CMK (cell line): ENCODE measurements around the gene MYO15B.
"Not testable (repeated sequence)": the region's sequence is repeated elsewhere in the genome, so short reads cannot be mapped to it uniquely, and the experiment has no call there.

Experiments used
- DNase-seq: peaks from one replicate; pipeline ENCODE4 v3.0.0-alpha.2; 2010; ENCODE audit warnings: low read depth

Gene MYO15B

GRCh38 chr17:75624714-75625345, 37.2 kb downstream of the MYO15B start:
- no peak for DNase-seq

- DNase-seq, result no peak
Observed at GRCh38 chr17:75625813-75626486, 38.4 kb downstream of the MYO15B start.

GRCh38 chr17:75626496-75627038, 39.0 kb downstream of the MYO15B start:
- no peak for DNase-seq

GRCh38 chr17:75627094-75627493, 39.5 kb downstream of the MYO15B start:
- no peak for DNase-seq

GRCh38 chr17:75628425-75628824, 40.8 kb downstream of the MYO15B start:
- no peak for DNase-seq

- no peak for DNase-seq
Observed at GRCh38 chr17:75629157-75629556, 41.6 kb downstream of the MYO15B start.

- no peak for DNase-seq
Observed at GRCh38 chr17:75630071-75630917, 42.7 kb downstream of the MYO15B start.

GRCh38 chr17:75631353-75631752, 43.8 kb downstream of the MYO15B start:
- DNase-seq, result no peak

- no peak for DNase-seq
Observed at GRCh38 chr17:75632428-75632827, 44.8 kb downstream of the MYO15B start.

GRCh38 chr17:75632863-75633485, 45.4 kb downstream of the MYO15B start, which contains the start of gene SMIM5:
SMIM5 (plus strand) TSS chr17:75633434; CDS start chr17:75640202, 6,768 bp downstream.
- DNase-seq, result no peak

GRCh38 chr17:75633486-75634375, 46.1 kb downstream of the MYO15B start:
- no peak for DNase-seq

- DNase-seq, result no peak
Observed at GRCh38 chr17:75634376-75634740, 46.8 kb downstream of the MYO15B start.

- DNase-seq, result no peak
Observed at GRCh38 chr17:75634754-75635609, 47.4 kb downstream of the MYO15B start.

- DNase-seq, result no peak
Observed at GRCh38 chr17:75635610-75636202, 48.1 kb downstream of the MYO15B start.

GRCh38 chr17:75636381-75637142, 49.0 kb downstream of the MYO15B start:
- DNase-seq, result no peak

- DNase-seq, result no peak
Observed at GRCh38 chr17:75637143-75637538, 49.5 kb downstream of the MYO15B start.

- DNase-seq, result no peak
Observed at GRCh38 chr17:75637551-75637950, 50.0 kb downstream of the MYO15B start.

- not testable (repeated sequence) for DNase-seq
Observed at GRCh38 chr17:75638039-75638438, 50.4 kb downstream of the MYO15B start.

GRCh38 chr17:75638893-75639292, 51.3 kb downstream of the MYO15B start:
- DNase-seq, result no peak
